Renal pelvis (tissue), 4 donors: ENCODE measurements around the gene BRSK2. TPM values are rescaled to one million over a fixed set of nuclear protein-coding genes. Genes with fewer than 3 reads are reported as not detected.

Experiments
- DNase-seq: peaks from one replicate; pipeline ENCODE4 v3.0.0-alpha.2; 2013
- polyA plus RNA-seq, 3 donors: library from polyadenylated mRNA; unstranded; fragments of 120-200 nt; gene quantifications; one replicate each; pipeline ENCODE4 v1.2.1, GENCODE V29; 2013; ENCODE audit not compliant: insufficient read length in 3 of 3

Gene BRSK2
- polyA plus RNA-seq, 3 donors: 0.98 to 1.2 (median 1.1) TPM

DNA sequence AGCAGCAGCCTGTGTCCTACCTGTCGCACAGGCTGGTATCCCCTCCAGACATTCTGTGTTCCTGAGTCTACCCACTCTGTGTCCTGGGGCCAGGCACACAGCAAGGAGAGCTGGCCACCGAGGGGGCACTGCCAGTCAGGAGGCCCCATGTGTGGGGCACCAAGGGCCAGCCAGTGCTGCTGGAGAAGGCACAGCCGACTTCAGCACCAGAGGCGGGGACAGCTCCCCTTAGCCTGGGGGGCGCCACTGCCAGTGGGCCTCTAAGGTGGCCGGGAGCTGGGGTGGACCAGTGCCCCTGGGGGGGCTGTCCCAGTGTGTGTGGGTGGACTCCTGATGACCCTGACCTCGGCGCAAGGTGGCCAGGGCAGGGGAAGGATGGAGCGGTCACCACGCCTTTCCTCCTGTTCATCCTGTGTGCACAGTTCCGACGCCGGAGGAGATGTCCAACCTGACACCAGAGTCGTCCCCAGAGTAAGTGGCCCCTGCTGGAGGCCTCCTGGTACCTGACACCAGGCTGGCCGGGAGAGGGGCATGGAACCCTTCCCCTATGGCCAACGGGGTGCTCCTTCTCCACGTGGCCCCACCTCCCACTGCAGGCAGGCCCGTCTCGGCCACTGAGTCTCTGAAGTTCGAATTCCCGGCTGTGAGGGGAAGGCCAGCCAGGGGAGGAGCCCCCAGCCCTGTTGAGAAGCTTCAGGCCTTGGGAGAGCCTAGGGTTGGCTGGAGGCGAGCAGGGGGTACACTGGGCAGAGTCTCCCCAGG, 61.4 kb downstream of the BRSK2 start:
- DNase-seq: no peak

DNA sequence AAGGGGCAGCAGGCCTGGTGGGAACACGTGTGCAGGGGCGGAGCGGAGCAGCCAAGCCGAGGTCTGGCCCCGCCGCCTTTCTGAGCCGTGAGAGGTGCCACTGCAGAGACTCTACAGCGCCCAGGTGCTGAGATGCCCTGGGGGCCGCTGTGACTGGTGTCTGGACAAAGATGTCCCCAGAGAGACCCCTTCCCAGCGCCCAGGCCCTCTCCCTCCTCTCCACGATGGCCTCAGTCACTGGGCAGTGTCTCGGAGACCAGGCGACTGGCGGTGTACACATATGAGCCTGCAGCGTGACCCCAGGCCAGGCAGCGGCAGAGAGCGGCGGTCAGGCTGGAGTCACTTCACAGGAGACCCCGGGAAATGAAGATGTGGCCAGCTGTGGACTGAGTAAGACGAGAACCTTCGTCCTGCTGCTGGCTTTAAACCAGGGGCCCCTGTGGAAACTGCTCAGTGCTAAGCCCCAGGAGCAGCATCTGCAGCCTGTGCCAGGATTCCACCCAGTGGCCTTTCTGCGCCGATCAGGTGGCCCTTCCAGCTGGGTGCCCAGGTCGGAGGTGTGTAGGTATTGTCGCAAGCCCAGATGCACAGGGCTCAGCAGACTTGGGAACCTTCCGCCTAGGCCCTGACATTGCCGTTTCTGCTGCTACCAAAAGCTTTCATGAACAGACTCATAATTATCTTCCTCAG, 62.2 kb downstream of the BRSK2 start:
- no peak for DNase-seq

DNA sequence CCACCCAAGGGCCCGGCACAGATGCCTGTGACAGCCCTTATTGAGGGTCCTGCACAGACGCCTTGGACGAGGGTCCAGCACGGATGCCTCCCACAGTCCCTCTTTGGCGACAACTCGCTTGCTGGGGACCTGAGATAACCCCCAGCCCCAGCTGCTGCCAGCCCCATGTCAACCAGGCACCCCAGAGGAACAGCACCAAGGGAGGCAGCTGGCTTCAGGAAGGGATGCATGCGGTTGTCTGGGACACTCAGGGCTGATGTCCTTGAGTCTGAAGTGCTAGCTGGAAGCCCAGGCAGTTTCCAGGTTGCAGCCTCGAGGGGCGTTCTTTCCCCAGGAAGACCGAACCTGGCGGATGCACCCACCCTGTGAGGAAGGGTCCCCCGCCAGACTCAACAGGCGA, 63.0 kb downstream of the BRSK2 start:
- no peak for DNase-seq

DNA sequence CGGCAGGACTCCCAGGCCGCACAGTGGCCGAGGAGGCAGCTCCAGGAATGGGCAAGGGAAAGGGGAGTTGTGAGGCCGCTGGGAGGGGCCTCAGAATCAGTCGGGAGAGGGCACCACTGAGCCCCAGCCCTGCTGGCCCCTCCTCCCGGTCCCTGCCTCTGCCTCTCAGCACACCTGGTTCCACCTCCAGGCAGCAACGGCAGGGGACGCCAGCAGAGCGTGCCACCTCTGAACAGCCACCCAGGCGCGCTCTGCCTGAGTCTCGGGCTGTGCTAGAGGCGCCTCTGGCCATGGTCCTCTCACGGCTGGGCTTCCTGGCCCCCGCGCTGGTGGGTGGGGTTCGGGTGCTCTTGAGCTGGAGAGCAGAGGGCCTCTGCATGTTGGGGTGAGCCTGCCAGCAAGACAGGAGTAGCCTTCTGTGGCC, 63.9 kb downstream of the BRSK2 start:
- no peak for DNase-seq

DNA sequence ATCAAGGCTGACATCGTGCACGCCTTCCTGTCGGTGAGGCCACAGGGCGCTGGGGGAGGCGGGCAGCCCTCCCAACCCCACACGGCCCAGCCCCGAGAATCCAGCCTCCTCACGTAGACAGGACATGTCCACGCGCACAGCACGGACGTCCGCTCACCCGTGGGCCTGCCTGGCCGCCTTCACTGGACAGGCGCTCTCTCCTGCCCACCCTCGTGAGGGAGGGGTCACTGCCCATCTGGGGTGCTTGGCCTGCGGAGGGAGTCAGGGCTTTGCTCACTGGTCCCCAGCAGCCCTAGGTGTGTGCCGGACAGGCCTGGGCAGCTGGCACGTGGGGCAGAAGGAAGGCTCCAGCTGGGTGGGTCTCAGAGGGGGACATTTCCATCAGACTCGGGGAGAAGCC, 64.8 kb downstream of the BRSK2 start:
- DNase-seq: no peak

DNA sequence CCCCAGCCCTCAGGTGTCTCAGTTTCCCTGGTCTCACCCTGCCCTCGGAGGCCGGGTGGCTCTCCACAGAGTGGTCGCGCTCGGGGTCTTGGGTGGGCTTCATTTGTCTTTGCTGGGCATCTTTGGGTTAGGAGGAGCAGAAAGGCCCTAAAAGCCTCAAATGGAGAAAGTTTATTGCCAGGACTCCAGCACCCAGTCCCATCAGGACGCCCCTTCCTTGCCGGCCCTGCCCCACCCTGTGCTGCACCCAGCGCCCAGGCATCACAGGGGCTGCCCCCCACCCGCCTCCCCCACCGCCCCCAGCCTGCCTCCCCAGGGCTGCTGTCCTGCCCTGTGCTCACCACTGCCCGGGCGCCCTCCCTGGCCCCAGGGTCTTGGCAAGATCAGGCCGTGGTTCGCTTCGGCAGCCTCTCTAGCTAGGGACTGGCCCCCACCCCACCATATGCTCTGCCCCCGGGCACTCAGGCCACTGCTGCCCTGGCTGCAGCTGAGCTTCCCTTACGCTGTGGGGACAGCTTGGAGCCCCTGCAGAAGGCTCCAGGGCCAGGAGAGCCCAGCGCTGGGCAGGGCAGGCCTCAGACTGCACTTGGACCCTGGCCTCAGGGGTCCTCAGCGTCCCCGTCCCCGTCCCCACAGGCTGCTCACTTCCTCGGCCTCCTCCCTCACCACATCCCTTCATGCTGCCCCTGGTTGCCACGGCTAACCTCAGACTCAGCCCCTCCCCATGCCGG, 65.5 kb downstream of the BRSK2 start:
- DNase-seq: no peak

DNA sequence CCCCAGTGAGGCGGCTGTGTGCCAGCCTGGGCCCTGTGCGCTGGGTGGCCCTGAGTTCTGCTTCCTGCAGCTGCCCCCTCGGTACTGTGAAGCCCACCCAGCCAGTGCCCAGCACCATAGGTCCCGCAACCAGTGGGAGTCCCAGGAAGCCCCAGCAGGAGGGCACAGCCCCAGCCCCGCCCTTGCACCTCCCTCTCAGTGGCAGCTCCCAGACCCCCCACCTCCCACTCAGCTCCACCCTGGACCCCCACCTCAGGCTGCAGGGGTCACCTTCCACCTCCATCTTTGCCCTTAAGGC, 66.0 kb downstream of the BRSK2 start:
- DNase-seq: no peak

DNA sequence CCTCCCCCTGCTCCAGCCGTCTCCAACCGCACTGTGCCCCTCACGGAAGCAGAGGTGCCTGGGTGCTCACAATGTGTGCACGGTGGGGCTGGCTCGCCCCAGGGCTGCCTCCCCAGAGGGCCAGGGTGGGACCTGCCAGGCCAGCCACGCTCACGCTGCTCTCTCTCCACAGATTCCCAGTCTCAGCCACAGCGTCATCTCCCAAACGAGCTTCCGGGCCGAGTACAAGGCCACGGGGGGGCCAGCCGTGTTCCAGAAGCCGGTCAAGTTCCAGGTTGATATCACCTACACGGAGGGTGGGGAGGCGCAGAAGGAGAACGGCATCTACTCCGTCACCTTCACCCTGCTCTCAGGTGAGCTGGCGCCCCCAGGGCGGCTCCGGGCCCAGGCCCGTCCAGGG, 66.4 kb downstream of the BRSK2 start:
- DNase-seq: no peak

DNA sequence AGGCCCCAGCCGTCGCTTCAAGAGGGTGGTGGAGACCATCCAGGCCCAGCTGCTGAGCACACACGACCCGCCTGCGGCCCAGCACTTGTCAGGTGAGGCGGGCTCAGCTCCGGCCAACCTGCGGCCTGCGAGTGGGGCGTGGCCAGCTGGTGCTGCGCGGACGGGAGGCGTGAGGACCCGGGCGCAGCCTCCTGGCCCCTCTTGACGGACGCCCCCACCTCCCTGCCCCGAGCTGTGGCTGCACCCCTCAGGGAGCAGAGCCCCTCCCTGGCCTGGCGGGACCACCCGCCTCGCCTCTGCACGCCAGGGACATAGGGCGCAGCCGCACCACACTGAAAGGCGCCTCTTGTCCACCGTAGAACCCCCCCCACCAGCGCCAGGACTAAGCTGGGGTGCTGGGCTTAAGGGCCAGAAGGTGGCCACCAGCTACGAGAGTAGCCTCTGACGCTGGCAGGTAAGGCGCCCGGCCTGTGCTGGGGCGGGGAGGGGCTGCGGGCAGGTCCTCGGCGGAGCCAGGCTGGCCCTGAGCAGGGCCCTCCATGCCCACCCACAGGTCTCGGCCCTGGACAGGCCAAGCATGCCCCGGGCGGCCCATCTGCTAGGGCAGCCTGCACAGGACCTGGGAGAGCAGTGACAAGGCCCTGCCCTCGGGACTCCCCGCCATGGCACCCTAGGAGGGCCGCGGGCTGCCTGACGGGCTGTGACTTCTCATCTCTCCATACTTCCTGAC, 67.0 kb downstream of the BRSK2 start:
- no peak for DNase-seq

DNA sequence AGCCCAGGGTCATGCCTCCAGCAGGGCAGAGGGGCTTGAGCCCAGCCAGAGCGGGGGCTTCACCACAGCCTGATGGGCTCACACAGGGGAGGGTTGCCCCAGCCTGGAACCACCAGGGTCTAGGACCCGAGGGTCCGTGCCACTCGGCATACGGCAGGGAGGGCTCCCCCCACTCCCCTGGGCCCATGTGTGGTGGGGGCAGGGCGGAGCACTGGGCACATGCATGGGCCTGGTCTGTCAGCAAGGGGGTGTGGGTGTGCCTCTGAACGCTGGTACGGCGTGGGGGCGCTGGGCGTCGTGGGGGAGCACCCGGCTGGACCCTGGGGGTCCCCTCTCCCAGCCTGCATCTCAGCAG, 67.6 kb downstream of the BRSK2 start:
- DNase-seq: no peak

DNA sequence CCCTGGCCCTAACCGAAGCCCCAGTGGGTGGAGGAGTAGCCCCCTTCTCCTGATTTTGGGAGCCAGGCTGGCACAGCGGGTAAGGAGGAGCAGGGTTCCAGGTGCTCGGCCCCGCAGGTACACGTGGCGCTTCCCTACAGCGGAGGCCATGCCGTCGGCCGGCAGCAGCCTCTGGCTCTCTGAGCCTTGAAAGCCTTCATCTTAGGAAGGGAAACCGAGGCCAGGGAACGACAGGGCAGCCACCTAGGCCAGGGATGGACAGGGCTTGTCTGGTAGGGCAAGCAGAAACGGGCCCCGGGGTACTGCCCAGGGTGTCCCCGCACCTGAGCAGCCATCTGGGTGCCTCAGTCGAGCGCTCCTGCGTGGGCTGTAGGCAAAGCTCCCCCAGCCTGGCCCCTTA, 68.1 kb downstream of the BRSK2 start:
- DNase-seq: no peak

DNA sequence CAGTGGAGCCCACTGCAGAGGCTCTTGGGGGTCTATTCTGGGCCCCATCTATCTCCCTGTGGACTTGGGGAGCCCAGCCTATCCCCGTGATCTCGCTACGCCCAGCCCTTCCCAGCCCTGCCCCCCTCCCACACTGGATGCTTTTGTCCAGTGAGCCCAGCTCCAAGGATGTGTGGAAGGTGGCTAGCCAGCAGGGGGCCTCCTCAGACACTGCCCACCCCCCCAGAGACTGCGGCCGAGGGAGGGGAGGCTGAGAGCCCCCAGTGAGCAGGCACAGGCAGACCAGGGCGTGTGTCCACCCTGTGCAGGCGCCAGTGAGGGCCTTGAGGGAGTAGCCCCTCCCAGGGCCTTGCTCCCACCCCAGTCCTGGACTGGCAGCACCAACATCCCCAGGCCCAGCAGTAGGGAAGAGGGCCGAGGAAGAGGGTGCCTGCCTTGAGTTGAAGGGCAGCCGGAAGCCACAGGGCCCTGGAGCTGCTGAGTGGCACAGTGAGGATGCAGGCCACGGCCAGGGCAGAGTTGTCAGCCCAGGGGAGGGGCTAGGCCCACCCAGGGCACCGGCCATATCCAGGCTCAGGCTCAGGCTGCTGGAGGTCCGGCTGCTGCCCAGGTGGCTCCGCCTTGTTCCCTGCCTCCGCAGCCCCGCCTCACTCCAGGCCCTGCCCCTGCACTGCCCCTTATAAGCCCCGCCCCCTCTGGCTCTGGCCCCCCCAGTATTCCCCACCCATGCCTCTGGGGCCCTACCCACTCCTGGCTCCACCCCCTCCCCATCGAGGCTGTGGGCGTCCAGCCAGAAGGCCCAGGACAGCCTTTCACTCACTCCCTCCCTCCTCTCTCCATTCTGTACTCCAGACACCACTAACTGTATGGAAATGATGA, 68.8 kb downstream of the BRSK2 start:
- DNase-seq: no peak

DNA sequence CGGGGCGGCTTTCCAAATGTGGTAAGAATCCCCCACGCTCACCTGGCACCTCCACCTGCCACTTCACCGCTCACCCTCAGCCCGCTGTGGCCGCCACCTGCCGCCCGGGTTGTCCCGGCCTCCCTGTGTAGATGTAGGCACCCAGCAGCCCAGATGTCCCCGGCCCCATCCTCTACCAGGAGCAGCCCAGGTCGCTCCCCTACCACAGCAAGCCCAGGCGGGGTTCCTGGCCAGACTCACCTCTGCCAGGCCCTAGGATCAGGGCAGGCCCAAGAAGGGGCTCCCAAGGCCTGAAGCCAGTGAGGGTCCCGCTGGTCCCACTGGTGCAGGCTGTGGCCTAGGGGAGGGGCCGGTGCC, 69.5 kb downstream of the BRSK2 start:
- DNase-seq: no peak

DNA sequence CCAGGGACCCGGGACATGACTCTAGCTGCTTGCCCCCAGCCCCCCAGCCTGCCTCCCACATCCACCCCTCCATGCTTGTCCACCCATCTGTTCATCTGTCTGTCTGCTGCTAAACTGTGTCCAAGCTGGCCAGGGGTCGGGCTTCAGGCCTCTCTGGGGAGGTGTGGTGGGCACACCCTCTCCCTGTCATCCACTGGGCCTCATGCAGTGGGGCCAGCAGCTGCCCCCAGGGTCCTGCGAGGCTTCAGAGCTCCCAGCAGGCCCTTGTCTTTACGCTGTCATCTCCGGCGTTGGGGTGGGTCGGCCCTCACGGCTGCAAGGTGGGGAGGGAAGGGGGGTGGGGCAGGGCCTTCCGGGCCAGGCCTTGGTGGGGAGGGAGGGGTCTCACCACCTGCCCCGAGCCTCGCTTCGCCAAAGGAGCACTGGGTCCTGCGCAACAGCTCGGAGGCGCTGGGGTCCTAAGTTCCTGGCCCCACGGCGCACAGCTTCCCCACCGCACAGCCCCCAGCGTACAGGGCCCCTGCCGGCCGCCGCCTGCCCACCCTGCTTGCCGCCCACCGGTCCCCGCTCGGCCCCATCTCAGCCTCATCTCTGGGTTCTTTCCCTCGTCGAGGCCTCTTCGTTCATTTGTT, 70.1 kb downstream of the BRSK2 start:
- DNase-seq: no peak

DNA sequence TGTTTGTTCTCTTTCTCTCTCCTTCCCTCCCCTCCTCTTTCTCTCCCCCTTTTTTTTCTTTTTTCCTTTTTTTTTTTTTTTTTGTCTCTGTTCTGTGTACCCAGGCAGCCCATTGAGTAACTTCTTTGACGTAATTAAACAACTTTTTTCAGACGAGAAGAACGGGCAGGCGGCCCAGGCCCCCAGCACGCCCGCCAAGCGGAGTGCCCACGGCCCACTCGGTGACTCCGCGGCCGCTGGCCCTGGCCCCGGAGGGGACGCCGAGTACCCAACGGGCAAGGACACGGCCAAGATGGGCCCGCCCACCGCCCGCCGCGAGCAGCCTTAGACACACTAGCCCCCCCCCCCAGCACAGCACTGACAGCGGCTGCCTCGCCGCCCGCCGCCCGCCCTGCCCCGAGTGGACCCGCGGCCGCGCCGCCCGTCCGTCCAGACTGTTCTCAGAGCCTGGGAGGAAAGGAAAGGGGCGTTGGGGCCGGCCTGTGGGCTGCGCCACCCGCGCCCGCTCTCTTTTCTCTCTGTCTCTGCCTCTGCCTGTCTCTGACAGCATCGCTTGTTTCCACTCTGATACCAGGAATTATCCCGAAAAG, 70.8 kb downstream of the BRSK2 start:
- no peak for DNase-seq

DNA sequence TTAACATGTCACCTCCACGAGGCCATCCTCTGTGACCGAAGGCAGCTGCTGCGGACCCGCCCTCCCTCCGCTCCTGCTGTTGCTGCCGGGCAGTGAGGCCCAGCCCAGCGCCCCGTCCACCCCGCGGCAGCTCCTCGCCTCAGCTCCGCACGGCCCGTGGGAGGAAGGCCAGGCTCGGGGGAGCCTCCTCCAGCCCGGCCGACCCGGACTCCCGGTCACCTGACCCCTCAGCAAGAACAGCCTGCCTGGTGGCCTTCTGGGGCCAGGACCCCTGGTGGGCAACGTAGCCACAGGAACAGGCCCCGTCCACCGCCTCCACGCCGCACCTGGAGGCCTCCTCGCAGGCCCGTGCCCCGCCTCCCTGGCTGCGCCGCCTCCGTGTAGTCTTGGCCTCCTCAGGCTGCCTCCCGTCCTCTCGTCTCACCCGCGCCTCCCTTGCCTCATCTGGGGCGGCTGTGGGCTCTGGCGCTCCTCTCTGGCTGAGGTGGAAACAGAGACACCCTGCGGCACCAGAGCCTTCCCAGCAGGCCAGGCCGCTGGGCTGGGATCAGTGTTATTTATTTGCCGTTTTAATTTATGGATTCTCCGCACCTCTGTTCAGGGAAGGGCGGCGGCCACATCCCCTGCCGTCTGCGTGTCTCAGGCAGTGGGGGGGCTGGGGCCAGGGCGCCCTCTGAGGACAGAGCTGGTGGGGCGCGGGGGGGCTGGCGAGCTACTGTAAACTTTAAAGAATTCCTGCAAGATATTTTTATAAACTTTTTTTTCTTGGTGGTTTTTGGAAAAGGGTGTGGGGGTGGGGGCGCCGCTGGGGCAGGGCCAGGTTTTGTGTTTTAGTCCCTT, 71.5 kb downstream of the BRSK2 start:
- DNase-seq: no peak

DNA sequence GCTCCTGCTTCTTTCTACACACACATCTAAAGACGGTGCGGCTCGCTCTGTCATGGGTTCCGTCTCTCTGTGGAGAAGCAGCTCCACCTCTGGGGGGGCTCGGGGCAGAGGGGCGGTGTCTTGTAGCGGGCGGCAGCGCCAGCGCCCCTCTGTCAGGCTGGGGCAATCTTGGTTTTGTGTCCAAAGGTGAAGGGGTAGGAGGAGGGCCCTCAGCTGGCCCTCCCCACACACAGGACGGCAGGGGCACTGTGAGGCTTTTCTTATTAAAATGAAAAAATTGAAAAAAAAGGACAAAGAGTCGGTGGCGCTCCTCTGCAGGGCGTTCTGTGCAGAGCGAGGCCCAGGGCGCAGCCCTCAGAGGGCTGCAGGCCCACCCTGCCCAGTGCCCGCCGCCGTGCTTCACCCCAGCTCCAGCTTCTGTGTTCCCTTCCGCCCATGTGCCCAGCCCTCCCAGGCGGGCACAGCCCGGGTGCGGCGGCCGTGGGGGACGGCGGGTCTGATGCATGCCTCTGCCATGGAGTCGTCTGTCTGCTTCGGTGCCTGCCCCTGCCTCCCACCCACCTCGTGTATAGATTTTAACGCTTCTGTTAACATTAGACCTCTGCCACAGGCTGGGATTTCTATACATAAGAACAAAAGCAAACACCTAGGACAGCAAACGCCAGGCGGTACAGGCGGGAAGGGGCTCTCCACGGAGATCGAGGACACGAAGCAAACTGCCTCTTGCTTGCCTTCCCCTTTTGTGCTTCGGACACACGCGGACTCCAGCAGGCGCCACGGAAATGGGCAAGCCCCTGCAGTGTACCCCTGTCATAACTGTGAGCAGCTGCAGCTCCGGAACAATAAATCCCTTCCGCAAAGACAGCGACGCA, 72.3 kb downstream of the BRSK2 start:
- DNase-seq: no peak

DNA sequence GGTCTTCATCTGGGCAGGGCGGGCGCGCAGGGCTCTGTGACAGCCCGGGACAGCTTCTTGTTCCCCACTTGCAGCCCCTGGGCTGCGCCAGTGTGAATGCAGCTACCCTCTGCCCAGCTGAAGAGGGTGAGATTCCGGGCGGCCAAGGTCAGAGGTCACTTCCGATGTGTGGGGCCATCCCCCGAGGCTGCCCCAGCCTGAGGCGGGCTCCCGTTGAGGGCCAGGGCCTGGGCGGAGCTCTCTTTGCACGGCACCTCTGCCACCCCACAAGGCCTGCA, 72.9 kb downstream of the BRSK2 start:
- no peak for DNase-seq

DNA sequence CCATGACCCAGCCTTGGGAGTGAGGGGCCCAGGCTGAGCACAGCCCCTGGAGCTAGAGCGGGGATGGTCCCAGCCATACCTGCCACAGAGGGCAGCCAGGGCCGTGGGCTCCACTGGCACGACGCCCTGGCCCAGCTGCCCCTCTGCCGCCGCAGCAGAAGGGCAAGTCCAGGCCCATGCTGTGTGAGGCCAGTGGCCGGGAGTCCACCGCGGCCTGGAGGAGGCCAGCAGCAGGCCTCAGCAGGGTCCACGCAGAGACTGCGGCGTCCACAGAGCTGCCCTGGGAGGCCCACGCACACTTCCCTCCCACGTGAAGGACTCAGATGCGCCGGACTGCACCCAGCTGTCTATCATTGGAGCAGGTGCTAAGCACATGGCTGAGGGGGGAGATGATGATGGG, 73.3 kb downstream of the BRSK2 start:
- no peak for DNase-seq
